Measurements from ENCODE around the gene TEAD3. TPM values are rescaled to one million over a fixed set of nuclear protein-coding genes. Genes with fewer than 3 reads are reported as not detected.

TEAD3 gene
- total and polyA plus RNA-seq, 4 donors = 1.9 to 6.8 (median 4.5) TPM

GRCh38 chr6:35506536-35506935 is 9.7 kb upstream of the TEAD3 start:
- WGBS = 92% methylated on average over 3 of the region's 3 CpGs
- no peak for DNase-seq (ENCODE audit: low spot score)
- Histone ChIP-seq H3K4me1 (ENCODE audit: control insufficient read depth in 4 of 4, insufficient read depth in 4 of 4, low read length in 3 of 4) (no peaks in the 10 kb centered on the region), H3K27ac (ENCODE audit: low read depth in 1 of 2, low read length in 2 of 2) (no peak overlapping the region), H3K9ac (ENCODE audit: low read depth in 1 of 2, low read length in 2 of 2) (no peak overlapping the region), H3K9me3 (ENCODE audit: control insufficient read depth in 4 of 4, low read length in 3 of 4) (no peaks in the 10 kb centered on the region), H3K4me3 (ENCODE audit: low read depth in 1 of 3, low read length in 3 of 3) (no peak overlapping the region), H3K36me3 (ENCODE audit: control insufficient read depth in 4 of 4, insufficient read depth in 3 of 4, low read depth in 1 of 4, low read length in 3 of 4) (no peaks in the 10 kb centered on the region), H3K27me3 (ENCODE audit: control insufficient read depth in 4 of 4, insufficient read depth in 4 of 4, low read length in 3 of 4) (no peaks in the 10 kb centered on the region)
- no peak for TF ChIP-seq REST (IDR thresholded peaks at IDR 0.05)
- TF ChIP-seq SP1 (IDR thresholded peaks at IDR 0.05) = no peak
- TF ChIP-seq CTCF (IDR thresholded peaks at IDR 0.05; ENCODE audit: low read depth, low read length, missing input control) = no peak
- no peak for TF ChIP-seq EGR1 (IDR thresholded peaks at IDR 0.05; ENCODE audit: low read depth in 2 of 2)
- no peak for TF ChIP-seq MAX (IDR thresholded peaks at IDR 0.05)
- TF ChIP-seq NR2F2 (IDR thresholded peaks at IDR 0.05) = no peak
- no peak for TF ChIP-seq HNF4G (IDR thresholded peaks at IDR 0.05)
- no peak for TF ChIP-seq JUND (IDR thresholded peaks at IDR 0.05)
- TF ChIP-seq RXRA (IDR thresholded peaks at IDR 0.05) = no peak
- TF ChIP-seq FOXA2 (IDR thresholded peaks at IDR 0.05) = no peak
- no peak for TF ChIP-seq HNF4A (conservative IDR thresholded peaks at IDR 0.05)
- no peak for TF ChIP-seq ZBTB33 (IDR thresholded peaks at IDR 0.05)
- TF ChIP-seq FOXA1 (IDR thresholded peaks at IDR 0.05) = no peak
- TF ChIP-seq RAD21 (IDR thresholded peaks at IDR 0.05) = no peak

- no peak for DNase-seq (ENCODE audit: low spot score)
- Histone ChIP-seq H3K9me3 (ENCODE audit: control insufficient read depth in 4 of 4, low read length in 3 of 4) (no peaks in the 10 kb centered on the region), H3K4me3 (ENCODE audit: low read depth in 1 of 3, low read length in 3 of 3) (no peak overlapping the region), H3K27ac (ENCODE audit: low read depth in 1 of 2, low read length in 2 of 2) (no peak overlapping the region), H3K27me3 (ENCODE audit: control insufficient read depth in 4 of 4, insufficient read depth in 4 of 4, low read length in 3 of 4) (no peaks in the 10 kb centered on the region), H3K9ac (ENCODE audit: low read depth in 1 of 2, low read length in 2 of 2) (no peak overlapping the region), H3K36me3 (ENCODE audit: control insufficient read depth in 4 of 4, insufficient read depth in 3 of 4, low read depth in 1 of 4, low read length in 3 of 4) (no peaks in the 10 kb centered on the region), H3K4me1 (ENCODE audit: control insufficient read depth in 4 of 4, insufficient read depth in 4 of 4, low read length in 3 of 4) (no peaks in the 10 kb centered on the region)
- TF ChIP-seq SP1 (IDR thresholded peaks at IDR 0.05) = no peak
- no peak for TF ChIP-seq CTCF (IDR thresholded peaks at IDR 0.05; ENCODE audit: low read depth, low read length, missing input control)
- TF ChIP-seq ATF3 (IDR thresholded peaks at IDR 0.05) = no peak
- 47% methylated on average over 21 of the region's 21 CpGs for WGBS
Measured at GRCh38 chr6:35505999-35506412, 9.1 kb upstream of the TEAD3 start.

Measured in liver (tissue), 9 donors.